Activated T-helper 1 cell treated with anti-CD3 and anti-CD28 coated beads, Interleukin-2, amount 50 U/mL, for 16 hours (primary cell): ENCODE results near the gene ATL2.

Experiments
- DNase-seq, 2 donors: peaks; one replicate each; pipeline ENCODE4 v3.0.0-alpha.2; 2020; ENCODE audit warnings: low read depth in 1 of 2, low spot score in 1 of 2

Gene ATL2

GRCh38 chr2:38255211-38255610, 121.9 kb downstream of the ATL2 start:
- DNase-seq, result no peak

GRCh38 chr2:38254796-38255195, 122.3 kb downstream of the ATL2 start:
- no peak for DNase-seq

- DNase-seq, result no peak
Observed at GRCh38 chr2:38251940-38252339, 125.1 kb downstream of the ATL2 start.

GRCh38 chr2:38248707-38249106, 128.4 kb downstream of the ATL2 start:
- no peak for DNase-seq

- DNase-seq, result no peak
Observed at GRCh38 chr2:38248255-38248654, 128.8 kb downstream of the ATL2 start.

- no peak for DNase-seq
Observed at GRCh38 chr2:38246105-38246504, 131.0 kb downstream of the ATL2 start.

- DNase-seq, result no peak
Observed at GRCh38 chr2:38245114-38245641, 131.9 kb downstream of the ATL2 start.

GRCh38 chr2:38244301-38244700, 132.8 kb downstream of the ATL2 start:
- DNase-seq, result no peak
